A549 treated with CpdA at 1 μM for 4 hours (cell line): ENCODE results near the gene JRKL. TPM values are rescaled to one million over a fixed set of nuclear protein-coding genes. Genes with fewer than 3 reads are reported as not detected.

Experiments
- total RNA-seq: library from RNA; stranded (reverse); fragments of 200-300 nt; extraction: Qiagen RNA extraction; gene quantifications from 5 replicates; pipeline ENCODE4 v1.2.3, GENCODE V29; 2022; ENCODE audit warnings: low read depth

JRKL gene
- total RNA-seq: 4.0 to 6.8 TPM (median 5.2 TPM) in 5 replicates

GRCh38 chr11:96389720-96390487 is at the start of gene JRKL, which contains the start of gene CCDC82:
JRKL (plus strand) TSS chr11:96390013; CDS start chr11:96390650, 637 bp downstream.
CCDC82 (minus strand) TSS chr11:96389912; CDS start chr11:96384747, 5,165 bp downstream.

GRCh38 chr11:96342961-96343711 is 46.7 kb upstream of the JRKL start, which contains the start of gene MAML2:
MAML2 (minus strand) TSS chr11:96343195; CDS start chr11:96341895, 1,300 bp downstream.

Other genes with a start within 250 kb of the JRKL start
- 1.9 to 2.7 TPM (median 2.1 TPM) in 5 replicates for gene MAML2, start 46.8 kb upstream of the JRKL start, total RNA-seq
- 13.7 to 22.2 TPM (median 17.5 TPM) in 5 replicates for gene CCDC82, start 101 bp upstream of the JRKL start, total RNA-seq